Measurements from ENCODE around the gene BATF3. TPM values are rescaled to one million over a fixed set of nuclear protein-coding genes. Genes with fewer than 3 reads are reported as not detected.
A peak's percentile ranks its signal among the peaks of the same experiment; 100 is the strongest.

The BATF3 gene
- total RNA-seq, 3 donors from 2014 or later (not counting 1 experiment from before 2014, with no cell fraction given), result 0.25 to 3.6 (median 1.2) TPM

DNA sequence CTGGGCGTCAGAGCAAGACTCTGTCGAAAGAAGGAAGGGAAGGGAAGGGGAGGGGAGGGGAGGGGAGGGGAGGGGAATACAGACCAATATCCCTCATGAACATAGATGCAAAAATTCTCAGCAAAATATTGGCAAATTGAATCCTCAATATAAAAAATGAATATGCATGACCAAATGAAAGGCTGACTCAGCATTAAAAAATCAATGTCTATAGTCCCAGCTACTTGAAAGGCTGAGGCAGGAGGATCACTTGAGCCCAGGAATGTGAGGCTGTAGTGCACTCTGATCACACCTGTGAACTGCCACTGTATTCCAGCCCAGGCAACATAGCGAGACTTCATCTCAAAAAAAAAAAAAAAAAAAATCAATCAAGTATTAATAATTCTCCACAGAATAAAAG is 24.0 kb downstream of the BATF3 start:
- H3K27me3 Mint-ChIP-seq (ENCODE audit: low read depth in 2 of 2), result peaks cover 26 to 57% of the 10 kb centered on the region in 2 donors
- H3K27ac Mint-ChIP-seq, result no peak overlapping the region
- H3K4me1 Mint-ChIP-seq, result peaks cover 2 to 13% of the 10 kb centered on the region in 2 donors
- TF ChIP-seq, protein P1, sequence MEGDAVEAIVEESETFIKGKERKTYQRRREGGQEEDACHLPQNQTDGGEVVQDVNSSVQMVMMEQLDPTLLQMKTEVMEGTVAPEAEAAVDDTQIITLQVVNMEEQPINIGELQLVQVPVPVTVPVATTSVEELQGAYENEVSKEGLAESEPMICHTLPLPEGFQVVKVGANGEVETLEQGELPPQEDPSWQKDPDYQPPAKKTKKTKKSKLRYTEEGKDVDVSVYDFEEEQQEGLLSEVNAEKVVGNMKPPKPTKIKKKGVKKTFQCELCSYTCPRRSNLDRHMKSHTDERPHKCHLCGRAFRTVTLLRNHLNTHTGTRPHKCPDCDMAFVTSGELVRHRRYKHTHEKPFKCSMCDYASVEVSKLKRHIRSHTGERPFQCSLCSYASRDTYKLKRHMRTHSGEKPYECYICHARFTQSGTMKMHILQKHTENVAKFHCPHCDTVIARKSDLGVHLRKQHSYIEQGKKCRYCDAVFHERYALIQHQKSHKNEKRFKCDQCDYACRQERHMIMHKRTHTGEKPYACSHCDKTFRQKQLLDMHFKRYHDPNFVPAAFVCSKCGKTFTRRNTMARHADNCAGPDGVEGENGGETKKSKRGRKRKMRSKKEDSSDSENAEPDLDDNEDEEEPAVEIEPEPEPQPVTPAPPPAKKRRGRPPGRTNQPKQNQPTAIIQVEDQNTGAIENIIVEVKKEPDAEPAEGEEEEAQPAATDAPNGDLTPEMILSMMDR (IDR thresholded peaks at IDR 0.05), result no peak
- 80% methylated on average over 1 of the region's 3 CpGs for WGBS (ENCODE audit: insufficient coverage)
- no peak for ATAC-seq
- Histone ChIP-seq H3K27me3 (ENCODE audit: control insufficient read depth, insufficient read depth, low read length) (no peaks in the 10 kb centered on the region), H3K27ac (ENCODE audit: low read length) (no peak overlapping the region), H3K4me1 (ENCODE audit: control insufficient read depth, insufficient read depth, low read length) (peaks cover 19% of the 10 kb centered on the region), H3K36me3 (ENCODE audit: control insufficient read depth, insufficient read depth, low read length) (no peaks in the 10 kb centered on the region), H3K4me3 (ENCODE audit: low read length) (no peak overlapping the region), H3K9me3 (ENCODE audit: control insufficient read depth, insufficient read depth, low read length) (no peaks in the 10 kb centered on the region)
- no peak overlapping the region for H3K4me3 Mint-ChIP-seq
- DNase-seq, result no peak
- no peaks in the 10 kb centered on the region for H3K36me3 Mint-ChIP-seq
- intact Hi-C loops (cut with micrococcal nuclease), result no loop called here
- no peaks in the 10 kb centered on the region for H3K9me3 Mint-ChIP-seq

DNA sequence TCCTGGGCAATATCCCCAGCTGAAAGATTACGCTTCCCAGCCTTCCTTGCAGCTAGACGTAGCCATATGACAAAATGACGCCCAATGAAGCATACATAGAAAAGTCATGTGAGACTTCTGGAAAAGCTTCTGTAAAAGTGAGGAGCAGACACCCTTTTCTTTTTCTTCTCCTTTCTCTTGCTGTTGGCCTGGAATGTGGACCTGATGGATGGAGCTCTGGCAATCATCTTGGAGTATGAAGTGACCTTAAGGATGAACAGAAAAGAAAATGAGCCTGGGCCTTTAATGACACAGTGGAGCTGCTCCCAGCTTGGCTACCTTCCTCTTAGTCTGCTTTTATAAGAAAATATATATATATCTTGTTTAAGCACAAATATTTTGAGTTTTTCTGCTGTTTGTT is 24.8 kb downstream of the BATF3 start:
- intact Hi-C loops (cut with micrococcal nuclease), result no loop called here
- TF ChIP-seq, protein P1 (IDR thresholded peaks at IDR 0.05), result no peak
- ATAC-seq, result no peak
- Mint-ChIP-seq H3K27me3 (ENCODE audit: low read depth in 2 of 2) (peaks cover 29 to 52% of the 10 kb centered on the region in 2 donors), H3K27ac (no peak overlapping the region), H3K9me3 (no peaks in the 10 kb centered on the region), H3K4me1 (peaks cover 0 to 13% of the 10 kb centered on the region in 2 donors), H3K4me3 (no peak overlapping the region), H3K36me3 (no peaks in the 10 kb centered on the region)
- no peaks in the 10 kb centered on the region for H3K27me3 ChIP-seq (ENCODE audit: control insufficient read depth, insufficient read depth, low read length)
- no peak for DNase-seq
- H3K4me3 ChIP-seq (ENCODE audit: low read length), result no peak overlapping the region
- H3K4me1 ChIP-seq (ENCODE audit: control insufficient read depth, insufficient read depth, low read length), result peaks cover 21% of the 10 kb centered on the region
- no peak overlapping the region for H3K27ac ChIP-seq (ENCODE audit: low read length)
- WGBS (ENCODE audit: insufficient coverage), result 97% methylated on average over 3 of the region's 3 CpGs
- no peaks in the 10 kb centered on the region for H3K9me3 ChIP-seq (ENCODE audit: control insufficient read depth, insufficient read depth, low read length)
- H3K36me3 ChIP-seq (ENCODE audit: control insufficient read depth, insufficient read depth, low read length), result no peaks in the 10 kb centered on the region

DNA sequence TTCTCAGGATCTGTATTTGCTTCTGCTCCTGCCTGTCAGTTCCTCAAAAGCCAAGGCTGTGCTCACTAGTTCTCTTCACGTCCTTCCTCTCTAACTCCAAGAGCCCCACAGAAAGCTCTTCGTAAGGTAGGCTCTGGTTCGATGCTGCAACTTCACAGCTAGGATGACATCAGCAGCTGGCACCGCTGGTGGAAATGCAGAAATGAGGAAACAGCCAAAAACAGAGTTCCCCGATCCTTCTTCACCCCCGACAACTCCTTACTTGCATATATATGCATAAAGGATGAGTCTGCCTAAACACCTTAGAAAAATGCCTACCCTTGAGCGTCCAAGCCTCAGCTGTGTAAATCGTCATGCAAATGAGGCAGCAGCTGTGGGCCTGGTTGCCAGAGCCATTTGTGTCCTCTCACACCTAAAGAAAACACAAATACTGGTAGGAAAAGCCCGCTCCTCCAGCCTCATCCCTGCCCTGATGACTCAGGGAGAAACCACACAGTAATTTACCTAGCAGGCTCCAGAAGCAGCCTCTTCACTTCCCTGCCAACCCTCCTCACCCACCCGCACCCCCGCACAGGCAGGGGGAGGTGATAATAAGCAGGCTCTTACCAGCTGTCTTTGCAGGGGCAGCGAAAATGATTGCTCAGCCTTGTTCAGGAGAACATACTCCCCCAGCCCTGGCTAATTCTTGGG is 28.2 kb downstream of the BATF3 start:
- H3K27me3 ChIP-seq (ENCODE audit: control insufficient read depth, insufficient read depth, low read length), result no peaks in the 10 kb centered on the region
- H3K4me1 Mint-ChIP-seq, result peaks cover 10 to 18% of the 10 kb centered on the region in 2 donors
- DNase-seq (peak in 1 of 2 donors; percentile 17), ATAC-seq (peak in 2 of 3 donors; percentile 41 to 79)
- WGBS (ENCODE audit: insufficient coverage), result 44% methylated on average over 12 of the region's 12 CpGs
- no peaks in the 10 kb centered on the region for H3K36me3 Mint-ChIP-seq
- H3K4me3 ChIP-seq (ENCODE audit: low read length), result no peak overlapping the region
- H3K27me3 Mint-ChIP-seq (ENCODE audit: low read depth in 2 of 2), result peaks cover 22 to 46% of the 10 kb centered on the region in 2 donors
- H3K36me3 ChIP-seq (ENCODE audit: control insufficient read depth, insufficient read depth, low read length), result no peaks in the 10 kb centered on the region
- H3K27ac Mint-ChIP-seq, result no peak overlapping the region
- H3K4me3 Mint-ChIP-seq, result no peak overlapping the region
- no peaks in the 10 kb centered on the region for H3K9me3 Mint-ChIP-seq
- TF ChIP-seq, protein P1 (IDR thresholded peaks at IDR 0.05), result no peak
- intact Hi-C loops (cut with micrococcal nuclease), result no loop called here
- H3K4me1 ChIP-seq (ENCODE audit: control insufficient read depth, insufficient read depth, low read length), result peaks cover 23% of the 10 kb centered on the region
- no peaks in the 10 kb centered on the region for H3K9me3 ChIP-seq (ENCODE audit: control insufficient read depth, insufficient read depth, low read length)
- no peak overlapping the region for H3K27ac ChIP-seq (ENCODE audit: low read length)

DNA sequence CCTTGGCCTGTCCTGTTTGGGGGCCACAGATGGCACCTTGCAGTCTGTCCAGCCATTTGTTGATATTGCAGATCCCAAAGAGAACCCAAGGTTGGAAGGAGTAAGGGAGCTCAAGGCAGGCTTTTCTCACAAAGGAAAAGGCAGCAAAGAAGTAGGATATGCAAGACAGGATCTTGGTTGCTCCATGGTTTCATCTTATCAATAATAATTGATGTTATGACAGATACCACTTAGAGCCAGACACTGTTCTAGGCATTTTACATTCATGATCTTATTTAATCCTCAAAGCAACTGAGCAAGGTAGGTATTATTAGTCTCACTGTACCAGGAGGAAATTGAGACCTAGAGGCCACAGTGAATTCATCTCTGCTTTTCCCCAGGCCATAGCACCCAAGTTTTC is 28.8 kb downstream of the BATF3 start:
- Mint-ChIP-seq H3K4me3 (no peak overlapping the region), H3K27me3 (ENCODE audit: low read depth in 2 of 2) (peaks cover 18 to 40% of the 10 kb centered on the region in 2 donors), H3K27ac (no peak overlapping the region), H3K4me1 (peaks cover 11 to 18% of the 10 kb centered on the region in 2 donors), H3K36me3 (no peaks in the 10 kb centered on the region), H3K9me3 (no peaks in the 10 kb centered on the region)
- ATAC-seq (no peak), DNase-seq (no peak)
- Histone ChIP-seq H3K9me3 (ENCODE audit: control insufficient read depth, insufficient read depth, low read length) (no peaks in the 10 kb centered on the region), H3K27me3 (ENCODE audit: control insufficient read depth, insufficient read depth, low read length) (no peaks in the 10 kb centered on the region), H3K4me1 (ENCODE audit: control insufficient read depth, insufficient read depth, low read length) (peaks cover 23% of the 10 kb centered on the region), H3K36me3 (ENCODE audit: control insufficient read depth, insufficient read depth, low read length) (no peaks in the 10 kb centered on the region), H3K27ac (ENCODE audit: low read length) (no peak overlapping the region), H3K4me3 (ENCODE audit: low read length) (no peak overlapping the region)
- TF ChIP-seq, protein P1 (IDR thresholded peaks at IDR 0.05), result no peak
- intact Hi-C loops (cut with micrococcal nuclease), result no loop called here
